ENCODE data around the gene CHST7. TPM values are rescaled to one million over a fixed set of nuclear protein-coding genes. Genes with fewer than 3 reads are reported as not detected.

Gene CHST7
- total and polyA plus RNA-seq, 2 donors (not counting 1 experiment from before 2014, with no cell fraction given), result 1.3 to 2.6 TPM

DNA sequence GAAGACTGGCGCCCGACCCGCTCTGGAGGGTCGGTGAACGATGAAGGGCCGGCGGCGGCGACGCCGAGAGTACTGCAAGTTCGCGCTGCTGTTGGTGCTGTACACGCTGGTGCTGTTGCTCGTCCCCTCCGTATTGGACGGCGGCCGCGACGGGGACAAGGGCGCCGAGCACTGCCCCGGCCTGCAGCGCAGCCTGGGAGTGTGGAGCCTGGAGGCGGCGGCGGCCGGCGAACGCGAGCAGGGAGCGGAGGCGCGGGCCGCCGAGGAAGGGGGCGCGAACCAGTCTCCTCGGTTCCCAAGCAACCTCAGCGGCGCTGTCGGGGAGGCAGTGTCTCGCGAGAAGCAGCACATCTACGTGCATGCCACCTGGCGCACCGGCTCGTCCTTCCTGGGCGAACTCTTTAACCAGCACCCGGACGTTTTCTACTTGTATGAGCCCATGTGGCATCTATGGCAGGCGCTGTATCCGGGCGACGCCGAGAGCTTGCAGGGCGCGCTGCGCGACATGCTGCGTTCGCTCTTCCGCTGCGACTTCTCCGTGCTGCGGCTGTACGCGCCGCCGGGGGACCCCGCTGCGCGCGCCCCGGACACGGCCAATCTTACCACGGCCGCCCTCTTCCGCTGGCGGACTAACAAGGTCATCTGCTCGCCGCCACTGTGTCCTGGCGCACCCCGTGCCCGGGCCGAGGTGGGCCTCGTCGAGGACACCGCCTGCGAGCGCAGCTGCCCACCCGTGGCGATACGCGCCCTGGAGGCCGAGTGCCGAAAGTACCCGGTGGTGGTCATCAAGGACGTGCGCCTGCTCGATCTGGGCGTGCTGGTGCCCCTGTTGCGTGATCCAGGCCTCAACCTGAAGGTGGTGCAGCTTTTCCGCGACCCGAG, 568 bp downstream of the CHST7 start:
- ATAC-seq (ENCODE audit: low read depth), result peak; percentile 52
- H3K9me3 Mint-ChIP-seq (ENCODE audit: insufficient read depth), result no peaks in the 10 kb centered on the region
- ChIA-PET POLR2A (interaction anchor here (0.8 to 1.4 kb wide), 2 partner anchors 53 to 493 kb away, joined by 3 to 4 read pairs; no protein-coding TSS in a partner anchor), CTCF (no interaction called here)
- H3K4me3 Mint-ChIP-seq, result peak overlapping the region; percentile 82
- H3K9me3 ChIP-seq (ENCODE audit: control extremely low read depth in 1 of 3, control insufficient read depth in 2 of 3, insufficient read depth in 1 of 3, low read length in 2 of 3), result no peaks in the 10 kb centered on the region
- peak overlapping the region; percentile 89 for H3K27ac Mint-ChIP-seq
- H3K79me2 ChIP-seq (ENCODE audit: control insufficient read depth, insufficient read depth, low read length), result no peaks in the 10 kb centered on the region
- H2AFZ ChIP-seq (ENCODE audit: insufficient read depth, low read depth, low read length, poor library complexity, severe bottlenecking), result peak overlapping the region; percentile 81
- H3K36me3 ChIP-seq (replicated peaks in 1 of 2; ENCODE audit: control extremely low read depth in 1 of 2, control insufficient read depth in 1 of 2, extremely low read depth in 1 of 2, insufficient read depth in 2 of 2, low read length in 1 of 2), result no peaks in the 10 kb centered on the region
- H3K4me3 ChIP-seq (ENCODE audit: control extremely low read depth in 1 of 5, extremely low read depth in 1 of 5, insufficient read depth in 1 of 5, low read depth in 2 of 5, low read length in 4 of 5), result peak overlapping the region; percentile 15 to 64 (median 57)
- TF ChIP-seq, protein P1, sequence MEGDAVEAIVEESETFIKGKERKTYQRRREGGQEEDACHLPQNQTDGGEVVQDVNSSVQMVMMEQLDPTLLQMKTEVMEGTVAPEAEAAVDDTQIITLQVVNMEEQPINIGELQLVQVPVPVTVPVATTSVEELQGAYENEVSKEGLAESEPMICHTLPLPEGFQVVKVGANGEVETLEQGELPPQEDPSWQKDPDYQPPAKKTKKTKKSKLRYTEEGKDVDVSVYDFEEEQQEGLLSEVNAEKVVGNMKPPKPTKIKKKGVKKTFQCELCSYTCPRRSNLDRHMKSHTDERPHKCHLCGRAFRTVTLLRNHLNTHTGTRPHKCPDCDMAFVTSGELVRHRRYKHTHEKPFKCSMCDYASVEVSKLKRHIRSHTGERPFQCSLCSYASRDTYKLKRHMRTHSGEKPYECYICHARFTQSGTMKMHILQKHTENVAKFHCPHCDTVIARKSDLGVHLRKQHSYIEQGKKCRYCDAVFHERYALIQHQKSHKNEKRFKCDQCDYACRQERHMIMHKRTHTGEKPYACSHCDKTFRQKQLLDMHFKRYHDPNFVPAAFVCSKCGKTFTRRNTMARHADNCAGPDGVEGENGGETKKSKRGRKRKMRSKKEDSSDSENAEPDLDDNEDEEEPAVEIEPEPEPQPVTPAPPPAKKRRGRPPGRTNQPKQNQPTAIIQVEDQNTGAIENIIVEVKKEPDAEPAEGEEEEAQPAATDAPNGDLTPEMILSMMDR (IDR thresholded peaks at IDR 0.05), result no peak
- no peak for TF ChIP-seq EZH2 (IDR thresholded peaks at IDR 0.05; ENCODE audit: borderline replicate concordance, insufficient read depth, low read depth, low read length, poor library complexity, severe bottlenecking)
- H3K4me2 ChIP-seq (replicated peaks; ENCODE audit: low read depth, low read length, poor library complexity, severe bottlenecking), result peak overlapping the region; percentile 68
- peaks cover 17 to 35% of the 10 kb centered on the region in 2 donors for H3K4me1 ChIP-seq (ENCODE audit: control insufficient read depth in 2 of 2, insufficient read depth in 2 of 2, low read length in 2 of 2)
- no peaks in the 10 kb centered on the region for H3K27me3 Mint-ChIP-seq
- peaks cover 37% of the 10 kb centered on the region for H3K4me1 Mint-ChIP-seq
- H3K27me3 ChIP-seq (replicated peaks in 1 of 4; ENCODE audit: control extremely low read depth in 1 of 4, control insufficient read depth in 3 of 4, insufficient read depth in 4 of 4, low read length in 3 of 4), result peaks cover 0 to 5% (median 0%) of the 10 kb centered on the region in 4 experiments
- intact Hi-C loops (cut with micrococcal nuclease), result loop anchor here (1.0 to 5.0 kb wide), 3 partner anchors 29 to 457 kb away; partner anchors contain the start of gene ZNF674
- H3K9ac ChIP-seq (ENCODE audit: low read length), result peak overlapping the region; percentile 51
- under 1% methylated on average over 97 of the region's 107 CpGs for WGBS (ENCODE audit: insufficient coverage)
- DNase-seq, result peak; percentile 81
- peak overlapping the region; percentile 22 to 48 for H3K27ac ChIP-seq (ENCODE audit: low read length in 2 of 2)
- H4K20me1 ChIP-seq (ENCODE audit: control insufficient read depth, insufficient read depth, low read length, poor library complexity, severe bottlenecking), result no peaks in the 10 kb centered on the region
